Measurements from ENCODE around the gene TAS2R1. TPM values are rescaled to one million over a fixed set of nuclear protein-coding genes. Genes with fewer than 3 reads are reported as not detected.

Gene TAS2R1
- total RNA-seq, 3 donors from 2014 or later: not detected

DNA sequence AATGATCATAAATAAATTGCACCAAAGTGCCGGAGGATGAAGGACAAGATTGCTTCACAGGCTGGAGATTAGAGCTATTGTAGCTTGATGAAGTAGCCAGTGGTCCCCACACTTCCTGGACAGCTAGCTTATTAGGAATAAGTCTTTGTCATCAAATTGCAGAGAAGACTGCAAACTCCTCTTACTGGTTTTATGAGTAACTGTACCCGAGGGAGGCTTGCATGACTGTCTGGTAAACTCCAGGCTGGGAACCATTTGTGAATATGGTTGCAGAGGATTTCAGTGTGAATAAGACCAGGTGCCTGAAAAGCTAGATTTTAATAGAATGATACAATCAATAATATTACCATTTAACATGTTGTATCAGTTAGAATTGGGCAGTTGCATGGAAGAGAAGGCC lies 47.7 kb downstream of the TAS2R1 start:
- no peak for TF ChIP-seq POLR2AphosphoS5 (IDR thresholded peaks at IDR 0.05)
- no peak for TF ChIP-seq POLR2A (IDR thresholded peaks at IDR 0.05)
- TF ChIP-seq, protein P1, sequence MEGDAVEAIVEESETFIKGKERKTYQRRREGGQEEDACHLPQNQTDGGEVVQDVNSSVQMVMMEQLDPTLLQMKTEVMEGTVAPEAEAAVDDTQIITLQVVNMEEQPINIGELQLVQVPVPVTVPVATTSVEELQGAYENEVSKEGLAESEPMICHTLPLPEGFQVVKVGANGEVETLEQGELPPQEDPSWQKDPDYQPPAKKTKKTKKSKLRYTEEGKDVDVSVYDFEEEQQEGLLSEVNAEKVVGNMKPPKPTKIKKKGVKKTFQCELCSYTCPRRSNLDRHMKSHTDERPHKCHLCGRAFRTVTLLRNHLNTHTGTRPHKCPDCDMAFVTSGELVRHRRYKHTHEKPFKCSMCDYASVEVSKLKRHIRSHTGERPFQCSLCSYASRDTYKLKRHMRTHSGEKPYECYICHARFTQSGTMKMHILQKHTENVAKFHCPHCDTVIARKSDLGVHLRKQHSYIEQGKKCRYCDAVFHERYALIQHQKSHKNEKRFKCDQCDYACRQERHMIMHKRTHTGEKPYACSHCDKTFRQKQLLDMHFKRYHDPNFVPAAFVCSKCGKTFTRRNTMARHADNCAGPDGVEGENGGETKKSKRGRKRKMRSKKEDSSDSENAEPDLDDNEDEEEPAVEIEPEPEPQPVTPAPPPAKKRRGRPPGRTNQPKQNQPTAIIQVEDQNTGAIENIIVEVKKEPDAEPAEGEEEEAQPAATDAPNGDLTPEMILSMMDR (IDR thresholded peaks at IDR 0.05): no peak
- no peak overlapping the region for H3K4me3 ChIP-seq
- H3K9me3 ChIP-seq: peaks cover 0 to 8% of the 10 kb centered on the region in 2 donors
- DNase-seq (ENCODE audit: low spot score in 2 of 2): no peak
- no peak overlapping the region for H3K27ac ChIP-seq
- H3K36me3 ChIP-seq: no peaks in the 10 kb centered on the region
- intact Hi-C loops (cut with DNase I; ENCODE audit: low total_unique reads): no loop called here
- no peaks in the 10 kb centered on the region for H3K4me1 ChIP-seq
- no peaks in the 10 kb centered on the region for H3K27me3 ChIP-seq

Other genes with a start within 250 kb of the TAS2R1 start
- gene SEMA5A, start 84.3 kb downstream of the TAS2R1 start, total RNA-seq: 10 to 100 TPM in 2 of 3 donors, 1 to 10 TPM in 1; 3.0 to 35.4 (median 25.9) TPM

All from breast epithelium (tissue), 4 donors.